ENCODE data around the gene ANKS4B.
"Not testable (repeated sequence)": the region's sequence is repeated elsewhere in the genome, so short reads cannot be mapped to it uniquely, and the experiment has no call there.

The ANKS4B gene

GRCh38 chr16:21222495-21223337 is 10.8 kb upstream of the ANKS4B start:
- no peak for DNase-seq

GRCh38 chr16:21223787-21224186 is 9.7 kb upstream of the ANKS4B start:
- DNase-seq: no peak

GRCh38 chr16:21224800-21225199 is 8.7 kb upstream of the ANKS4B start:
- DNase-seq: no peak

GRCh38 chr16:21226749-21227148 is 6.8 kb upstream of the ANKS4B start:
- DNase-seq: no peak

GRCh38 chr16:21227866-21228265 is 5.6 kb upstream of the ANKS4B start:
- no peak for DNase-seq

GRCh38 chr16:21228361-21228872 is 5.1 kb upstream of the ANKS4B start:
- no peak for DNase-seq

GRCh38 chr16:21233045-21233520 is 416 bp upstream of the ANKS4B start:
- no peak for DNase-seq

- DNase-seq: no peak
Observed at GRCh38 chr16:21235199-21235585, 1.7 kb downstream of the ANKS4B start.

- no peak for DNase-seq
Observed at GRCh38 chr16:21236831-21237230, 3.3 kb downstream of the ANKS4B start.

- DNase-seq: no peak
Observed at GRCh38 chr16:21239646-21240045, 6.1 kb downstream of the ANKS4B start.

GRCh38 chr16:21242756-21243155 is 9.3 kb downstream of the ANKS4B start:
- no peak for DNase-seq

- DNase-seq: no peak
Observed at GRCh38 chr16:21244518-21245215, 11.2 kb downstream of the ANKS4B start.

GRCh38 chr16:21248179-21248578 is 14.7 kb downstream of the ANKS4B start:
- DNase-seq: not testable (repeated sequence)

- no peak for DNase-seq
Observed at GRCh38 chr16:21250072-21250923, 16.8 kb downstream of the ANKS4B start.

- no peak for DNase-seq
Observed at GRCh38 chr16:21253470-21253869, 20.0 kb downstream of the ANKS4B start.

GRCh38 chr16:21256636-21257035 is 23.1 kb downstream of the ANKS4B start:
- no peak for DNase-seq

- DNase-seq: no peak
Observed at GRCh38 chr16:21257284-21257683, 23.8 kb downstream of the ANKS4B start.

- no peak for DNase-seq
Observed at GRCh38 chr16:21260870-21261791, 27.6 kb downstream of the ANKS4B start.

GRCh38 chr16:21262779-21263639 is 29.5 kb downstream of the ANKS4B start:
- no peak for DNase-seq

- no peak for DNase-seq
Observed at GRCh38 chr16:21263640-21264570, 30.4 kb downstream of the ANKS4B start.

Data from stimulated activated CD4-positive, alpha-beta T cell treated with anti-CD3 and anti-CD28 coated beads, Interleukin-1b, Interleukin-23, amount 100 ng/mL, for 48 hours (primary cell).